Stimulated activated CD4-positive, alpha-beta T cell treated with anti-CD3 and anti-CD28 coated beads, Interleukin-15, amount 100 ng/mL, for 1 hour (primary cell): ENCODE data around the gene SLC10A7.

Experiments
- DNase-seq, 2 donors: peaks; one replicate each; pipeline ENCODE4 v3.0.0-alpha.2; 2020; ENCODE audit warnings: low read depth in 1 of 2, low spot score in 1 of 2

SLC10A7 gene

GRCh38 chr4:146495269-146495668 lies 26.5 kb downstream of the SLC10A7 start:
- no peak for DNase-seq

GRCh38 chr4:146494143-146494542 lies 27.6 kb downstream of the SLC10A7 start:
- no peak for DNase-seq

- DNase-seq, result no peak
These were observed 31.6 kb downstream of the SLC10A7 start for GRCh38 chr4:146490106-146490505.

- no peak for DNase-seq
These were observed 33.1 kb downstream of the SLC10A7 start for GRCh38 chr4:146488495-146489174.

GRCh38 chr4:146486565-146486964 lies 35.2 kb downstream of the SLC10A7 start:
- no peak for DNase-seq

GRCh38 chr4:146485968-146486367 lies 35.8 kb downstream of the SLC10A7 start:
- DNase-seq, result no peak

GRCh38 chr4:146482788-146483187 lies 39.0 kb downstream of the SLC10A7 start:
- DNase-seq, result no peak

- no peak for DNase-seq
These were observed 40.5 kb downstream of the SLC10A7 start for GRCh38 chr4:146481246-146481645.

GRCh38 chr4:146478009-146478408 lies 43.7 kb downstream of the SLC10A7 start:
- DNase-seq, result no peak

- no peak for DNase-seq
These were observed 44.7 kb downstream of the SLC10A7 start for GRCh38 chr4:146477054-146477453.

GRCh38 chr4:146472404-146472803 lies 49.3 kb downstream of the SLC10A7 start:
- no peak for DNase-seq

- DNase-seq, result no peak
These were observed 51.1 kb downstream of the SLC10A7 start for GRCh38 chr4:146470604-146471003.

GRCh38 chr4:146469022-146469421 lies 52.7 kb downstream of the SLC10A7 start:
- DNase-seq, result no peak

GRCh38 chr4:146465628-146466027 lies 56.1 kb downstream of the SLC10A7 start:
- DNase-seq, result no peak

GRCh38 chr4:146462251-146462650 lies 59.5 kb downstream of the SLC10A7 start:
- DNase-seq, result no peak

- DNase-seq, result no peak
These were observed 63.1 kb downstream of the SLC10A7 start for GRCh38 chr4:146458594-146458993.

GRCh38 chr4:146456681-146457080 lies 65.1 kb downstream of the SLC10A7 start:
- no peak for DNase-seq

- no peak for DNase-seq
These were observed 68.4 kb downstream of the SLC10A7 start for GRCh38 chr4:146453181-146453807.

- DNase-seq, result no peak
These were observed 71.2 kb downstream of the SLC10A7 start for GRCh38 chr4:146450524-146450923.

GRCh38 chr4:146446555-146446954 lies 75.2 kb downstream of the SLC10A7 start:
- no peak for DNase-seq

- DNase-seq, result no peak
These were observed 76.3 kb downstream of the SLC10A7 start for GRCh38 chr4:146445198-146446150.

- DNase-seq, result no peak
These were observed 78.2 kb downstream of the SLC10A7 start for GRCh38 chr4:146443525-146443924.
